Gastroesophageal sphincter (tissue), 3 donors: ENCODE measurements around the gene MARK3.

Experiments used
- CTCF ChIP-seq, 4 experiments: fragments of 200-600 bp in 2 of 4; fragments of 450-650 bp in 2 of 4; sonication (generic) in 1 of 4; IDR thresholded peaks; one replicate each; pipeline ENCODE4 v1.5.1; 2017 to 2019; ENCODE audit warnings: antibody characterized with exemption in 4 of 4, mild to moderate bottlenecking in 2 of 4, moderate library complexity in 2 of 4
- EP300 ChIP-seq: sonication (generic); formaldehyde crosslinking; IDR thresholded peaks from one replicate; pipeline ENCODE4 v1.6.1; 2017; ENCODE audit warnings: antibody characterized with exemption, mild to moderate bottlenecking
- POLR2A ChIP-seq, 2 donors: fragments of 450-650 bp; IDR thresholded peaks; one replicate each; pipeline ENCODE4 v1.6.1; 2017; ENCODE audit warnings: antibody characterized with exemption in 2 of 2, mild to moderate bottlenecking in 2 of 2, moderate library complexity in 1 of 2

GRCh38 chr14:103530390-103530789 is 145.2 kb downstream of the MARK3 start:
- TF ChIP-seq CTCF (IDR thresholded peaks at IDR 0.05) (no peak), EP300 (no peak), POLR2A (IDR thresholded peaks at IDR 0.05) (no peak)
